Nephron (organoid): ENCODE results near the gene TIAM1.

Experiments
- H3K27ac Mint-ChIP-seq, 3 experiments: 2 replicates each; pipeline ENCODE4 v1.8.0; 2020; ENCODE audit warnings: mixed read lengths in 3 of 3, mild to moderate bottlenecking in 2 of 3, moderate library complexity in 1 of 3
- H3K27me3 Mint-ChIP-seq: 2 replicates; pipeline ENCODE4 v1.8.0; 2021; ENCODE audit warnings: low read depth, mild to moderate bottlenecking, moderate library complexity, mixed read lengths
- H3K36me3 Mint-ChIP-seq: 2 replicates; pipeline ENCODE4 v1.8.0; 2020; ENCODE audit warnings: low read depth, mixed read lengths
- H3K4me1 Mint-ChIP-seq: 2 replicates; pipeline ENCODE4 v1.8.0; 2020; ENCODE audit warnings: mixed read lengths
- H3K4me3 Mint-ChIP-seq, 3 experiments: 2 replicates each; pipeline ENCODE4 v1.8.0; 2020; ENCODE audit warnings: mild to moderate bottlenecking in 3 of 3, mixed read lengths in 3 of 3, moderate library complexity in 2 of 3
- H3K9me3 Mint-ChIP-seq: 2 replicates; pipeline ENCODE4 v1.8.0; 2020; ENCODE audit warnings: mixed read lengths
- CTCF ChIP-seq, 3 experiments: fragments of 200-600 bp; sonication (generic); IDR thresholded peaks; one replicate each; pipeline ENCODE4 v1.5.0; 2021; ENCODE audit warnings: antibody characterized with exemption in 3 of 3; ENCODE audit not compliant: unreplicated experiment in 3 of 3

The TIAM1 gene

GRCh38 chr21:31132574-31133242, 211.4 kb downstream of the TIAM1 start:
- H3K36me3 Mint-ChIP-seq, result peaks cover 58% of the 10 kb centered on the region
- no peak overlapping the region for H3K4me3 Mint-ChIP-seq
- H3K27me3 Mint-ChIP-seq, result peaks cover 11% of the 10 kb centered on the region
- H3K27ac Mint-ChIP-seq, result no peak overlapping the region
- H3K9me3 Mint-ChIP-seq, result no peaks in the 10 kb centered on the region
- no peaks in the 10 kb centered on the region for H3K4me1 Mint-ChIP-seq
- no peak for TF ChIP-seq CTCF (IDR thresholded peaks at IDR 0.05; ENCODE audit: unreplicated experiment in 3 of 3)

GRCh38 chr21:31130821-31131220, 213.2 kb downstream of the TIAM1 start:
- Mint-ChIP-seq H3K4me3 (no peak overlapping the region), H3K27ac (no peak overlapping the region), H3K27me3 (peaks cover 14% of the 10 kb centered on the region), H3K9me3 (no peaks in the 10 kb centered on the region), H3K4me1 (no peaks in the 10 kb centered on the region), H3K36me3 (peaks cover 50% of the 10 kb centered on the region)
- no peak for TF ChIP-seq CTCF (IDR thresholded peaks at IDR 0.05; ENCODE audit: unreplicated experiment in 3 of 3)

- H3K27me3 Mint-ChIP-seq, result peaks cover 10% of the 10 kb centered on the region
- TF ChIP-seq CTCF (IDR thresholded peaks at IDR 0.05; ENCODE audit: unreplicated experiment in 3 of 3), result no peak
- H3K9me3 Mint-ChIP-seq, result no peaks in the 10 kb centered on the region
- no peak overlapping the region for H3K27ac Mint-ChIP-seq
- H3K36me3 Mint-ChIP-seq, result peaks cover 38% of the 10 kb centered on the region
- no peak overlapping the region for H3K4me3 Mint-ChIP-seq
- peaks cover 7% of the 10 kb centered on the region for H3K4me1 Mint-ChIP-seq
Observed at GRCh38 chr21:31128234-31128633, 215.8 kb downstream of the TIAM1 start.

GRCh38 chr21:31124010-31124409, 220.1 kb downstream of the TIAM1 start:
- Mint-ChIP-seq H3K9me3 (no peaks in the 10 kb centered on the region), H3K36me3 (peaks cover 56% of the 10 kb centered on the region), H3K27me3 (peaks cover 3% of the 10 kb centered on the region), H3K27ac (no peak overlapping the region), H3K4me3 (no peak overlapping the region), H3K4me1 (peaks cover 10% of the 10 kb centered on the region)
- TF ChIP-seq CTCF (IDR thresholded peaks at IDR 0.05; ENCODE audit: unreplicated experiment in 3 of 3), result no peak

GRCh38 chr21:31119199-31119598, 224.9 kb downstream of the TIAM1 start:
- Mint-ChIP-seq H3K36me3 (peaks cover 49% of the 10 kb centered on the region), H3K9me3 (no peaks in the 10 kb centered on the region), H3K27ac (no peak overlapping the region), H3K27me3 (peaks cover 5% of the 10 kb centered on the region), H3K4me3 (no peak overlapping the region), H3K4me1 (peaks cover 10% of the 10 kb centered on the region)
- no peak for TF ChIP-seq CTCF (IDR thresholded peaks at IDR 0.05; ENCODE audit: unreplicated experiment in 3 of 3)
